CD1c-positive myeloid dendritic cell (primary cell): ENCODE measurements around the gene RHOBTB1.
"Not testable (repeated sequence)": the region's sequence is repeated elsewhere in the genome, so short reads cannot be mapped to it uniquely, and the experiment has no call there.

ENCODE experiments used
- DNase-seq: peaks from one replicate; pipeline ENCODE4 v3.0.0-alpha.2; 2016; ENCODE audit errors: extremely low spot score

RHOBTB1 gene

GRCh38 chr10:60944058-60944909, at the start of gene RHOBTB1:
Gene RHOBTB1, minus strand, starts transcription at chr10:60944185. Its CDS starts 32,643 bp downstream, at chr10:60911542.
- peak; percentile 66 for DNase-seq

- no peak for DNase-seq
These were observed 48.7 kb upstream of the RHOBTB1 start for GRCh38 chr10:60992636-60993035.

GRCh38 chr10:60990663-60991062, 46.7 kb upstream of the RHOBTB1 start:
- DNase-seq, result no peak

GRCh38 chr10:60989400-60989876, 45.5 kb upstream of the RHOBTB1 start:
- no peak for DNase-seq

GRCh38 chr10:60986791-60987190, 42.8 kb upstream of the RHOBTB1 start:
- DNase-seq, result no peak

GRCh38 chr10:60985951-60986350, 42.0 kb upstream of the RHOBTB1 start:
- DNase-seq, result no peak

GRCh38 chr10:60980997-60981396, 37.0 kb upstream of the RHOBTB1 start:
- no peak for DNase-seq

- DNase-seq, result no peak
These were observed 35.7 kb upstream of the RHOBTB1 start for GRCh38 chr10:60979667-60980104.

GRCh38 chr10:60978287-60979115, 34.5 kb upstream of the RHOBTB1 start:
- DNase-seq, result no peak

- no peak for DNase-seq
These were observed 33.5 kb upstream of the RHOBTB1 start for GRCh38 chr10:60977161-60978122.

- no peak for DNase-seq
These were observed 32.7 kb upstream of the RHOBTB1 start for GRCh38 chr10:60976687-60977086.

- no peak for DNase-seq
These were observed 31.7 kb upstream of the RHOBTB1 start for GRCh38 chr10:60975716-60976115.

- DNase-seq, result peak; percentile 5
These were observed 30.6 kb upstream of the RHOBTB1 start for GRCh38 chr10:60974463-60975149.

- DNase-seq, result no peak
These were observed 29.1 kb upstream of the RHOBTB1 start for GRCh38 chr10:60973086-60973485.

- DNase-seq, result not testable (repeated sequence)
These were observed 28.2 kb upstream of the RHOBTB1 start for GRCh38 chr10:60972181-60972580.

- no peak for DNase-seq
These were observed 26.5 kb upstream of the RHOBTB1 start for GRCh38 chr10:60970526-60970925.

GRCh38 chr10:60968504-60968903, 24.5 kb upstream of the RHOBTB1 start:
- DNase-seq, result no peak

GRCh38 chr10:60967854-60968484, 24.0 kb upstream of the RHOBTB1 start:
- DNase-seq, result no peak

GRCh38 chr10:60967260-60967659, 23.3 kb upstream of the RHOBTB1 start:
- DNase-seq, result no peak

- DNase-seq, result peak; percentile 56
These were observed 21.7 kb upstream of the RHOBTB1 start for GRCh38 chr10:60965696-60966095.
